GM12891 (cell line): Measurements from ENCODE around the gene CLIC6. TPM values are rescaled to one million over a fixed set of nuclear protein-coding genes. Genes with fewer than 3 reads are reported as not detected.

Experiments used
- DNase-seq: peaks from one replicate; pipeline ENCODE4 v3.0.0; 2011; ENCODE audit warnings: low spot score; ENCODE audit not compliant: insufficient read length
- FAIRE-seq: peaks from 2 replicates; lab custom pipeline; 2011; peaks lifted over from hg19 to GRCh38; lab: Jason Lieb, UNC
- PAX5 ChIP-seq: IDR thresholded peaks from 2 replicates; pipeline ENCODE4 v1.6.1; 2011; ENCODE audit warnings: low read length, moderate library complexity, mild to moderate bottlenecking; ENCODE audit not compliant: insufficient read depth, severe bottlenecking
- POLR2A ChIP-seq: IDR thresholded peaks from 2 replicates; pipeline ENCODE4 v1.6.1; 2011; ENCODE audit warnings: low read depth, low read length, control low read depth
- POLR2AphosphoS5 ChIP-seq: IDR thresholded peaks from 2 replicates; pipeline ENCODE4 v1.6.1; 2011; ENCODE audit warnings: low read depth, low read length, control low read depth
- POU2F2 ChIP-seq: IDR thresholded peaks from 2 replicates; pipeline ENCODE4 v1.6.1; 2011; ENCODE audit warnings: low read depth, mild to moderate bottlenecking, control low read depth, low read length, moderate library complexity
- SPI1 ChIP-seq: IDR thresholded peaks from 2 replicates; pipeline ENCODE4 v1.6.1; 2011; ENCODE audit warnings: low read depth, low read length, control low read depth
- TAF1 ChIP-seq: IDR thresholded peaks from 2 replicates; pipeline ENCODE4 v1.6.1; 2011; ENCODE audit warnings: low read depth, low read length, control low read depth
- polyA plus RNA-seq: library from polyadenylated mRNA; unstranded; fragments of >200 nt; gene quantifications from one replicate; pipeline ENCODE4 v1.2.1, GENCODE V29; 2012; ENCODE audit warnings: low read depth, missing spikeins, inconsistent platforms; ENCODE audit not compliant: missing spikeins

The CLIC6 gene
- polyA plus RNA-seq: 18.6 TPM

GRCh38 chr21:34668803-34669148 lies at the start of gene CLIC6:
CLIC6 (plus strand) TSS chr21:34668994; CDS start chr21:34669389, 395 bp downstream.
- no peak for TF ChIP-seq TAF1
- no peak for TF ChIP-seq POLR2AphosphoS5
- no peak for TF ChIP-seq POU2F2
- no peak for TF ChIP-seq PAX5
- no peak for TF ChIP-seq POLR2A
- TF ChIP-seq SPI1: no peak
- FAIRE-seq: no peak
- DNase-seq: no peak

DNA sequence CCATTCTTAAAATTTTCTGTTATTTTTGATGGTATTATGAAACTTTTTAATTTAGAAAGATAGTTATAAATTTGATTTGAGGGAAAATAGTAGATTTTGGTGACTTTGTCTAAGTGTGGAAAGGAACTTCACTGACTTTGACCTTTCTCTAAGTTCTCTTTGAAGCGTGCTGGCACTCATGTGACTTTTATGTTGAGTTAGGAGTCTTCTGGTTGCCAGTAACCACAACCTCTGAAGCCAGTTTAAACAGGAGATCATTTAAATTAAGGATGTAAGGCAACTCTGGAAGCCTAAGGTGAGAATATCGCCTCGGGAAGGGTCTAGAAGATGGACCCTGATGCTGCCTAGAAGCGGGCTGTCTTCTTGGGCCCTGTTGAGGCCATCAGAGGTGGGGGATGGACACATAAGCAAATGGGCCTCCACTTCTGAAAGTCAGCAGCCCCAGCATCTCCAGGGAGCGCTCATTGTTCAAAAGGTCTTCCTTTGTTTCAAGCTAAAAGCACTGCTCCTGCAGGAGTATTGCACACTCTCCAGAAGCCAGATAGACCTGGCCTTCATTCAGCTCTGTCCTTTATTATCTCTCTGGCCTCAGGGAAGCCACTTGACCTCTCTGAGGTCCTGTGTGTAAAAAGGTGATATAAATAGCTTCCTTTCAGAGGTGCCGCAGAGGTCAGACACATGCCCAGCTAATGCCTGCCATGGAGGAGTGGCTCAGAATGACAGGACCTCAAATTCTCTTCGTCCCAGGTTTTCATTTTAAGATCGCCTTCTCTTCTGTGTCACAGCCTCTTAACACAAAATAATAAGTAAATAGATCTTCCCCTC lies 48.7 kb upstream of the CLIC6 start:
- DNase-seq (no peak), FAIRE-seq (no peak)
- no peak for TF ChIP-seq POU2F2
- no peak for TF ChIP-seq PAX5
- no peak for TF ChIP-seq TAF1
- no peak for TF ChIP-seq POLR2AphosphoS5
- TF ChIP-seq SPI1: no peak
- no peak for TF ChIP-seq POLR2A

GRCh38 chr21:34621434-34622350 lies 47.1 kb upstream of the CLIC6 start:
- no peak for DNase-seq
- TF ChIP-seq PAX5 (no peak), SPI1 (no peak), POLR2AphosphoS5 (no peak)
- FAIRE-seq: no peak

DNA sequence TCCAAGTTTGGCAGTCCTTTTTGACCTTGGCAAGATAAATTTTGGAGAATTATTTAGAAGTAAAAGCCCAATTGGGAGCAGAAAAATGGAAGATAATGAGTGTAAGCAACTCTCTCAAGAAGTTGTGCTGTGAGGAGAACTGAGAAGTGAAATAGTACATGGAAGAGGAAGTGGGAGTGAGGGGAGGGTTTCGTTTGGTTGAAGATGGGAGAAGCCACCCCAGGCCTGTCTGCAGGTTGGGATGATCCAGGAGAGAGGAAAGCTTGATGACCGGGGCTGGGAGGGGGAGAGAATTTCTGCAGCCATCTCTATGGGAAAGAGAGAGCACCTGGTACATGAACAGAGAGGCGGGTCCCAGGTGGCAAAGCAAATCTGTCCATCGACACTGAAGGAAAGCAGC lies 45.3 kb upstream of the CLIC6 start:
- FAIRE-seq: no peak
- no peak for DNase-seq
- TF ChIP-seq PAX5: no peak
- no peak for TF ChIP-seq POU2F2
- no peak for TF ChIP-seq TAF1
- peak; percentile 94 for TF ChIP-seq SPI1
- TF ChIP-seq POLR2A: no peak
- no peak for TF ChIP-seq POLR2AphosphoS5

- TF ChIP-seq POU2F2 (no peak), POLR2A (no peak), POLR2AphosphoS5 (no peak), TAF1 (no peak), PAX5 (no peak), SPI1 (no peak)
- FAIRE-seq: no peak
- DNase-seq: no peak
Measured at GRCh38 chr21:34625030-34625593, 43.7 kb upstream of the CLIC6 start.

DNA sequence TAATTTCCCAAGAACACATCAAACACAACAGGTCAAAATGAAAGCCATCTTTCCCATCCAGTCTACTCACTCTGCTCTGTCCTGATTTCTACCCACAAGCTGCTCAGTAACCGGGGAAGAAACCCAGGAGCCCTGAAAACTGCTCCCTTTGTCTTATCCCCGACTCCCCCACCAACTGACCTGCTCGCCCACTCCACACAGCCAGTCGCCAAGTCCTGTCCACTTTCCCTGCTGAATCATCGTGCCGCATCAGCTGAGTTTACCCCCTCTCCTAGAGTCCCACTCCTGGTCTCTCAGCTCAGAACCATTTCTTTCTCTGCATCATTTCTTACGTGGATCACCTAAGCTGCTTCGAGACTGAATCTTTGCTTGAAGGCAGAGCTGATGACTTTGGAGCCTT lies 42.7 kb upstream of the CLIC6 start:
- TF ChIP-seq POLR2AphosphoS5: no peak
- no peak for TF ChIP-seq PAX5
- no peak for TF ChIP-seq POLR2A
- no peak for TF ChIP-seq POU2F2
- TF ChIP-seq TAF1: no peak
- TF ChIP-seq SPI1: no peak
- no peak for DNase-seq
- no peak for FAIRE-seq

- TF ChIP-seq POLR2A (no peak), POLR2AphosphoS5 (no peak)
- FAIRE-seq (peak; percentile 87), DNase-seq (peak; percentile 48)
Measured at GRCh38 chr21:34630536-34631143, 38.2 kb upstream of the CLIC6 start.

GRCh38 chr21:34632498-34632897 lies 36.3 kb upstream of the CLIC6 start:
- TF ChIP-seq SPI1 (no peak), POU2F2 (no peak)
- no peak for DNase-seq
- FAIRE-seq: no peak

GRCh38 chr21:34635307-34635706 lies 33.5 kb upstream of the CLIC6 start:
- no peak for DNase-seq
- TF ChIP-seq POLR2AphosphoS5 (no peak), POU2F2 (no peak)
- peak; percentile 74 for FAIRE-seq
